Ishikawa (cell line): ENCODE data around the gene LCP2.

Source experiments
- CEBPB ChIP-seq: IDR thresholded peaks from 2 replicates; pipeline ENCODE4 v1.6.1; 2012
- CREB1 ChIP-seq: IDR thresholded peaks from 2 replicates; pipeline ENCODE4 v1.6.1; 2012; ENCODE audit warnings: low read depth
- EGR1 ChIP-seq: IDR thresholded peaks from 2 replicates; pipeline ENCODE4 v1.6.1; 2012
- EP300 ChIP-seq: IDR thresholded peaks from 2 replicates; pipeline ENCODE4 v1.6.1; 2012; ENCODE audit warnings: borderline replicate concordance
- FOXM1 ChIP-seq: IDR thresholded peaks from 2 replicates; pipeline ENCODE4 v1.6.1; 2012; ENCODE audit warnings: low read depth, borderline replicate concordance
- NFIC ChIP-seq: IDR thresholded peaks from 2 replicates; pipeline ENCODE4 v1.6.1; 2012
- RAD21 ChIP-seq: IDR thresholded peaks from 2 replicates; pipeline ENCODE4 v1.6.1; 2012; ENCODE audit warnings: low read depth
- TAF1 ChIP-seq: IDR thresholded peaks from 2 replicates; pipeline ENCODE4 v1.6.1; 2012; ENCODE audit warnings: low read depth, mild to moderate bottlenecking
- TCF12 ChIP-seq: IDR thresholded peaks from 2 replicates; pipeline ENCODE4 v1.6.1; 2012; ENCODE audit warnings: low read depth
- TEAD4 ChIP-seq: IDR thresholded peaks from 2 replicates; pipeline ENCODE4 v1.6.1; 2012
- YY1 ChIP-seq: IDR thresholded peaks from 2 replicates; pipeline ENCODE4 v1.6.1; 2012; ENCODE audit warnings: low read depth
- ZBTB7A ChIP-seq: IDR thresholded peaks from 2 replicates; pipeline ENCODE4 v1.6.1; 2012; ENCODE audit warnings: low read depth
- TF ChIP-seq, protein P1 (sequence below): IDR thresholded peaks from 2 replicates; pipeline ENCODE4 v1.6.1; 2012; ENCODE audit warnings: low read depth, mild to moderate bottlenecking
- TF ChIP-seq, protein P2 (sequence below): IDR thresholded peaks from 2 replicates; pipeline ENCODE4 v1.6.1; 2012
- TF ChIP-seq, protein P3 (sequence below): IDR thresholded peaks from 2 replicates; pipeline ENCODE4 v1.6.1; 2012

The LCP2 gene

DNA sequence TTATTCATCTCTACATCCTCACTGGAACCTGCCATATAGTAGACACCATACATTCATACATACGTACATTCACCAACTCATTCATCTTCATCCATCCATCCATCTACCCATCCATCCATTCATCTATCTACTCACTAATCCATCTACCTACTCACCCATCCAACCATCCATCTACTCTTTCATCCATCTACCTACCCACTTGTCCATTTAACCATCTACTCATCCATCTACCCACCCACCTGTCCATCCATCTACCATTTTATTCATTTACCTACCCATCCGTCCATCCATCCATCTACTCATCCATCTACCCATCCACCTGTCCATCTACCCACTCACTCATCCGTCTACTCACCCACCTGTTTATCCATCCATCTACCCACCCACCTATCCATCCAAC is 31.9 kb upstream of the LCP2 start:
- TF ChIP-seq YY1 = no peak
- TF ChIP-seq TEAD4 = no peak
- TF ChIP-seq CREB1 = no peak
- no peak for TF ChIP-seq TAF1
- TF ChIP-seq FOXM1 = no peak
- TF ChIP-seq RAD21 = no peak
- TF ChIP-seq TCF12 = no peak
- no peak for TF ChIP-seq EGR1
- TF ChIP-seq, protein P1, sequence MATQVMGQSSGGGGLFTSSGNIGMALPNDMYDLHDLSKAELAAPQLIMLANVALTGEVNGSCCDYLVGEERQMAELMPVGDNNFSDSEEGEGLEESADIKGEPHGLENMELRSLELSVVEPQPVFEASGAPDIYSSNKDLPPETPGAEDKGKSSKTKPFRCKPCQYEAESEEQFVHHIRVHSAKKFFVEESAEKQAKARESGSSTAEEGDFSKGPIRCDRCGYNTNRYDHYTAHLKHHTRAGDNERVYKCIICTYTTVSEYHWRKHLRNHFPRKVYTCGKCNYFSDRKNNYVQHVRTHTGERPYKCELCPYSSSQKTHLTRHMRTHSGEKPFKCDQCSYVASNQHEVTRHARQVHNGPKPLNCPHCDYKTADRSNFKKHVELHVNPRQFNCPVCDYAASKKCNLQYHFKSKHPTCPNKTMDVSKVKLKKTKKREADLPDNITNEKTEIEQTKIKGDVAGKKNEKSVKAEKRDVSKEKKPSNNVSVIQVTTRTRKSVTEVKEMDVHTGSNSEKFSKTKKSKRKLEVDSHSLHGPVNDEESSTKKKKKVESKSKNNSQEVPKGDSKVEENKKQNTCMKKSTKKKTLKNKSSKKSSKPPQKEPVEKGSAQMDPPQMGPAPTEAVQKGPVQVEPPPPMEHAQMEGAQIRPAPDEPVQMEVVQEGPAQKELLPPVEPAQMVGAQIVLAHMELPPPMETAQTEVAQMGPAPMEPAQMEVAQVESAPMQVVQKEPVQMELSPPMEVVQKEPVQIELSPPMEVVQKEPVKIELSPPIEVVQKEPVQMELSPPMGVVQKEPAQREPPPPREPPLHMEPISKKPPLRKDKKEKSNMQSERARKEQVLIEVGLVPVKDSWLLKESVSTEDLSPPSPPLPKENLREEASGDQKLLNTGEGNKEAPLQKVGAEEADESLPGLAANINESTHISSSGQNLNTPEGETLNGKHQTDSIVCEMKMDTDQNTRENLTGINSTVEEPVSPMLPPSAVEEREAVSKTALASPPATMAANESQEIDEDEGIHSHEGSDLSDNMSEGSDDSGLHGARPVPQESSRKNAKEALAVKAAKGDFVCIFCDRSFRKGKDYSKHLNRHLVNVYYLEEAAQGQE = no peak
- TF ChIP-seq, protein P2, sequence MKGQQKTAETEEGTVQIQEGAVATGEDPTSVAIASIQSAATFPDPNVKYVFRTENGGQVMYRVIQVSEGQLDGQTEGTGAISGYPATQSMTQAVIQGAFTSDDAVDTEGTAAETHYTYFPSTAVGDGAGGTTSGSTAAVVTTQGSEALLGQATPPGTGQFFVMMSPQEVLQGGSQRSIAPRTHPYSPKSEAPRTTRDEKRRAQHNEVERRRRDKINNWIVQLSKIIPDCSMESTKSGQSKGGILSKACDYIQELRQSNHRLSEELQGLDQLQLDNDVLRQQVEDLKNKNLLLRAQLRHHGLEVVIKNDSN = no peak
- no peak for TF ChIP-seq CEBPB
- TF ChIP-seq ZBTB7A = no peak
- TF ChIP-seq NFIC = no peak
- TF ChIP-seq, protein P3, sequence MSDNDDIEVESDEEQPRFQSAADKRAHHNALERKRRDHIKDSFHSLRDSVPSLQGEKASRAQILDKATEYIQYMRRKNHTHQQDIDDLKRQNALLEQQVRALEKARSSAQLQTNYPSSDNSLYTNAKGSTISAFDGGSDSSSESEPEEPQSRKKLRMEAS = no peak
- TF ChIP-seq EP300 = no peak

DNA sequence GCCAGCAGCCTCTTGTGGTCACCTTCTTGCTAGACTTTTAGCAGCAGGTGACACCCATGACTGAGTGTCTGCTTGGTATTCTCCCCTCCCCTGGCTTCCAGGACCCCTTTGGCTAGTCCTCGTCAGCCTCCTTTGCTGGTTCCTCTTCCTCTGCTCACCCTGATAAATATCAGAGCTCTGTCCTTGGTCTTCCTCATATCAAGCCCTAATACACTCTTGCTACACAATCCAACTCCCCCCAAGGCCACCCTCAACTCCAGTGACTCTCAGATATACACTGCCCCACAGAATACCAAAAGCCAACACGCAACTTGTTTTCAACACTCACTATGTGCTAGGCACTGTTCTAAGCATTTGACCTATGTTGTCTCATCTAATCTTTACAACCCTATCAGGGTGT is 30.3 kb upstream of the LCP2 start:
- TF ChIP-seq, protein P3 = no peak
- TF ChIP-seq CEBPB (no peak), TCF12 (no peak), TEAD4 (no peak), EGR1 (no peak), EP300 (no peak), CREB1 (no peak), YY1 (no peak), RAD21 (no peak), ZBTB7A (no peak), FOXM1 (no peak), NFIC (no peak), TAF1 (no peak)
- TF ChIP-seq, protein P1 = no peak
- TF ChIP-seq, protein P2 = no peak

DNA sequence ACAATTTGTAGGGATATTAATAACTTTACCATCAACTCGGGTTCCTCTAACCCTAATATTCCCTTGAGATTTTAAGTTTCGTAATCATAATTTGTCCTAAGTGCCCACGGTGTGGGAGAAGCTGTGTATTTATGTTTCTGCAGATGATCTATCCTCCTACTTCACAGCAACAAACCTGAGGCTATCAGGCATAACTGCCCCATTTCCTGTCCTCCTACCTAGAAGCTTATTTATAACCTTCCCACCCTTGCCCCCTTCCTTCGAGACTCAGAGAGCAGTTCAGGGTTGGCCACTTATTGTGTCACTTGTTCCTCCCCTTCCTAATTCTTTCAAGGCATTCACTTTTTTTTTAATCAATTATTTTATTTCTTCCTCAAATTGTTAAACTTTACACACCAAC is 29.6 kb upstream of the LCP2 start:
- TF ChIP-seq RAD21 = no peak
- TF ChIP-seq, protein P3 = no peak
- no peak for TF ChIP-seq ZBTB7A
- TF ChIP-seq CREB1 = no peak
- TF ChIP-seq, protein P1 = no peak
- TF ChIP-seq EGR1 = no peak
- TF ChIP-seq, protein P2 = no peak
- no peak for TF ChIP-seq CEBPB
- no peak for TF ChIP-seq EP300
- TF ChIP-seq NFIC = no peak
- TF ChIP-seq YY1 = no peak
- no peak for TF ChIP-seq FOXM1
- no peak for TF ChIP-seq TEAD4
- TF ChIP-seq TAF1 = no peak
- no peak for TF ChIP-seq TCF12

DNA sequence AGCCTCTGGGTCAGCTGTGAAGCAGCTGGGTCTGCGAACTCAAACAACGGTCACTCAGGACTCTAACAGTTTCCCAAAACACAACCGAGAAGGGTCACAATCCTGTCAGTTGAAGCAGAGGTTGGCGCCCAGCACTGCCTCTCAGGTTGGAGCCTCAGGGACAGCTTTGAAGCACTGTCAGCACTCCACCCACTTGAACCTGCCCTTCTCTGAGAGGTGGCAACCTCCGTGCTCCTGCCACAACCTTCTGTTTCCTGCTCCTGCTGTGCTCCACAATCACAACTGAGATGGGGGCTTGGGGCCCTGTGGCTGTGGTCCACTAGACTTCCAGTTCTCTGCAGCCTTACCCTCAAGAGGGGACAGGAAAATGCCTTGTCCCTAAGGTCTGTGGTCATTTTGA is 21.7 kb upstream of the LCP2 start:
- TF ChIP-seq YY1 = no peak
- TF ChIP-seq FOXM1 = no peak
- TF ChIP-seq TCF12 = no peak
- no peak for TF ChIP-seq RAD21
- TF ChIP-seq NFIC = no peak
- TF ChIP-seq EP300 = no peak
- TF ChIP-seq TAF1 = no peak
- no peak for TF ChIP-seq CREB1
- TF ChIP-seq, protein P1 = no peak
- TF ChIP-seq TEAD4 = no peak
- TF ChIP-seq, protein P3 = no peak
- no peak for TF ChIP-seq EGR1
- TF ChIP-seq, protein P2 = no peak
- no peak for TF ChIP-seq CEBPB
- TF ChIP-seq ZBTB7A = no peak
